GM12891 (cell line): Measurements from ENCODE around the gene C1orf198.
"Not testable (repeated sequence)": the region's sequence is repeated elsewhere in the genome, so short reads cannot be mapped to it uniquely, and the experiment has no call there.

ENCODE experiments used
- POLR2A ChIP-seq: IDR thresholded peaks from 2 replicates; pipeline ENCODE4 v1.6.1; 2011; ENCODE audit warnings: low read depth, low read length, control low read depth
- POLR2AphosphoS5 ChIP-seq: IDR thresholded peaks from 2 replicates; pipeline ENCODE4 v1.6.1; 2011; ENCODE audit warnings: low read depth, low read length, control low read depth
- POU2F2 ChIP-seq: IDR thresholded peaks from 2 replicates; pipeline ENCODE4 v1.6.1; 2011; ENCODE audit warnings: low read depth, mild to moderate bottlenecking, control low read depth, low read length, moderate library complexity
- SPI1 ChIP-seq: IDR thresholded peaks from 2 replicates; pipeline ENCODE4 v1.6.1; 2011; ENCODE audit warnings: low read depth, low read length, control low read depth
- TAF1 ChIP-seq: IDR thresholded peaks from 2 replicates; pipeline ENCODE4 v1.6.1; 2011; ENCODE audit warnings: low read depth, low read length, control low read depth

DNA sequence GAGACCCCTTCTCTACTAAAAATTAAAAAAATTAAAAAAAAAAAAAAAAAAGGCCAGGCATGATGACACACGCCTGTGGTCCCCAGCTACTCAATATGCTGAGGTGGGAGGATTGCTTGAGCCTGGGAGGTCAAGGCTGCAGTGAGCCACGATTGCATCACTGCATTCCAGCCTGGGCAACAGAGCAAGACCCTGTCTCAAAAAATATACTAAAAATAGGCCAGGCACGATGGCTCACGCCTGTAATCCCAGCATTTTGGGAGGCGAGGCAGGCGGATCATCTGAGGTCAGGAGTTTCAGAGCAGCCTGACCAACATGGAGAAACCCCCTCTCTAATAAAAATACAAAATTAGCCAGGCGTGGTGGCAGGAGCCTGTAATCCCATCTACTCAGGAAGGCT, 23.1 kb downstream of the C1orf198 start:
- TF ChIP-seq POLR2A, POLR2AphosphoS5, POU2F2, SPI1, TAF1: not testable (repeated sequence)
